MM.1S (cell line): ENCODE data around the gene TPBGL.

Experiments used
- CTCF ChIP-seq: fragments of 300-600 bp; sonication (generic); IDR thresholded peaks from 2 replicates; pipeline ENCODE4 v1.5.1; 2016; ENCODE audit warnings: antibody characterized with exemption, low read length, mixed read lengths
- EZH2 ChIP-seq: fragments of 300-600 bp; sonication (generic); optimal IDR thresholded peaks from 2 replicates; pipeline ENCODE3; 2017; ENCODE audit warnings: low read depth, mild to moderate bottlenecking, antibody characterized with exemption, low read length, mixed read lengths

DNA sequence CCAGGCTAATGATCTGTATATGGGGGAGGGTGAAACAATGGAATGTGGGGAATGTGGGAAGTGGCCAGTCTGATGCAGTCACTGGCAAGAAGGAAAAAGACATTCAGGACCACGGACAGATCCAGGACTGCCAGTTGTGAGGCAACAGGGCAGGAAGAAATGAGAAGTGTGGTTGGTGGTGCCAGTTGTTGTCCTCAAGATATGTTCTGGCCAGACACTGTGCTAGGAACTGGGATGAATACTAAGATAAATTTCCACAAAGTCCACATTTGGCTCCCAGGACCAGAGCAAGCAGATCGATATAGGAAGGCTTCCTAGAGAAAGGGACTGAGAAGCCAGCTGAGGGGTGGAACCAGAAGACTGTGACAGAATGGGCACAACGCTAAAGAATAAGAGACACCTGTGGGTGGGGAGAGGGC lies 6.8 kb upstream of the TPBGL start:
- TF ChIP-seq CTCF (no peak), EZH2 (no peak)
